Measurements from ENCODE around the gene REEP1.

GRCh38 chr2:86341470-86341869 is 4.0 kb upstream of the REEP1 start:
- TF ChIP-seq, protein P1, sequence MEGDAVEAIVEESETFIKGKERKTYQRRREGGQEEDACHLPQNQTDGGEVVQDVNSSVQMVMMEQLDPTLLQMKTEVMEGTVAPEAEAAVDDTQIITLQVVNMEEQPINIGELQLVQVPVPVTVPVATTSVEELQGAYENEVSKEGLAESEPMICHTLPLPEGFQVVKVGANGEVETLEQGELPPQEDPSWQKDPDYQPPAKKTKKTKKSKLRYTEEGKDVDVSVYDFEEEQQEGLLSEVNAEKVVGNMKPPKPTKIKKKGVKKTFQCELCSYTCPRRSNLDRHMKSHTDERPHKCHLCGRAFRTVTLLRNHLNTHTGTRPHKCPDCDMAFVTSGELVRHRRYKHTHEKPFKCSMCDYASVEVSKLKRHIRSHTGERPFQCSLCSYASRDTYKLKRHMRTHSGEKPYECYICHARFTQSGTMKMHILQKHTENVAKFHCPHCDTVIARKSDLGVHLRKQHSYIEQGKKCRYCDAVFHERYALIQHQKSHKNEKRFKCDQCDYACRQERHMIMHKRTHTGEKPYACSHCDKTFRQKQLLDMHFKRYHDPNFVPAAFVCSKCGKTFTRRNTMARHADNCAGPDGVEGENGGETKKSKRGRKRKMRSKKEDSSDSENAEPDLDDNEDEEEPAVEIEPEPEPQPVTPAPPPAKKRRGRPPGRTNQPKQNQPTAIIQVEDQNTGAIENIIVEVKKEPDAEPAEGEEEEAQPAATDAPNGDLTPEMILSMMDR (IDR thresholded peaks at IDR 0.05) = no peak
- no peak for TF ChIP-seq POLR2A (IDR thresholded peaks at IDR 0.05)
